Activated T-helper 17 cell treated with anti-CD3 and anti-CD28 coated beads, Interleukin-2, amount 50 U/mL, for 72 hours (primary cell): ENCODE measurements around the gene ITGA6. TPM values are rescaled to one million over a fixed set of nuclear protein-coding genes. Genes with fewer than 3 reads are reported as not detected.
A peak's percentile ranks its signal among the peaks of the same experiment; 100 is the strongest.

Experiments
- ATAC-seq: fragments of 150-1000 bp; cut with Tn5 transposase; replicated peaks from 2 replicates; pipeline ENCODE4 v1.10.0; 2021; ENCODE audit warnings: mild to moderate bottlenecking, moderate library complexity
- H3K27ac Mint-ChIP-seq: one replicate; pipeline ENCODE4 v1.8.0; 2022; ENCODE audit warnings: mixed read lengths
- H3K27me3 Mint-ChIP-seq: one replicate; pipeline ENCODE4 v1.8.0; 2022; ENCODE audit warnings: mixed read lengths
- H3K36me3 Mint-ChIP-seq: one replicate; pipeline ENCODE4 v1.8.0; 2022; ENCODE audit warnings: low read depth, mild to moderate bottlenecking, mixed read lengths
- H3K4me1 Mint-ChIP-seq: one replicate; pipeline ENCODE4 v1.8.0; 2022; ENCODE audit warnings: mixed read lengths
- H3K4me3 Mint-ChIP-seq: one replicate; pipeline ENCODE4 v1.8.0; 2022; ENCODE audit warnings: mild to moderate bottlenecking, mixed read lengths
- H3K9me3 Mint-ChIP-seq: one replicate; pipeline ENCODE4 v1.8.0; 2022; ENCODE audit warnings: mixed read lengths
- total RNA-seq, 2 donors: library from RNA; stranded (reverse); gene quantifications; one replicate each; pipeline ENCODE4 v1.2.3, GENCODE V29; 2022

ITGA6 gene
- total RNA-seq, 2 donors from 2014 or later: 2.2 to 4.9 TPM

GRCh38 chr2:172404824-172405223, 22.6 kb upstream of the ITGA6 start:
- no peak for ATAC-seq
- Mint-ChIP-seq H3K36me3 (no peaks in the 10 kb centered on the region), H3K4me3 (no peak overlapping the region), H3K9me3 (no peaks in the 10 kb centered on the region), H3K27ac (no peak overlapping the region), H3K4me1 (no peaks in the 10 kb centered on the region), H3K27me3 (no peaks in the 10 kb centered on the region)

DNA sequence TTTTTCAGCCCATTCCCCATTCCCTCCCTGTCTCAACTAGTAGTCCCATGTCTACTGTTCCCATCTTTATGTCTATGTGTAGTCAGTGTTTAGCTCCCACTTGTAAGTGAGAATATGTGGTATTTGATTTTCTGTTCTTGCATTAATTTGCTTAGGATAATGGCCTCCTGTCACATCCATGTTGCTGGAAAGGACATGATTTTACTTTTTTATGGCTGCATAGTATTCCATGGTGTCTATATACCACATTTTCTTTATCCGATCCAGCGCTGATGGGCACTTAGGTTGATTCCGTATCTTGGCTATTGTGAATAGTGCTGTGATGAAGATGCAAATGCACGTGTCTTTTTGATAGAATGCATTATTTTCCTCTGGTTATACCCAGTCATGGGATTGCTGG, 21.7 kb upstream of the ITGA6 start:
- H3K4me3 Mint-ChIP-seq: no peak overlapping the region
- no peaks in the 10 kb centered on the region for H3K9me3 Mint-ChIP-seq
- H3K4me1 Mint-ChIP-seq: no peaks in the 10 kb centered on the region
- H3K27me3 Mint-ChIP-seq: no peaks in the 10 kb centered on the region
- ATAC-seq: no peak
- H3K27ac Mint-ChIP-seq: no peak overlapping the region
- no peaks in the 10 kb centered on the region for H3K36me3 Mint-ChIP-seq

DNA sequence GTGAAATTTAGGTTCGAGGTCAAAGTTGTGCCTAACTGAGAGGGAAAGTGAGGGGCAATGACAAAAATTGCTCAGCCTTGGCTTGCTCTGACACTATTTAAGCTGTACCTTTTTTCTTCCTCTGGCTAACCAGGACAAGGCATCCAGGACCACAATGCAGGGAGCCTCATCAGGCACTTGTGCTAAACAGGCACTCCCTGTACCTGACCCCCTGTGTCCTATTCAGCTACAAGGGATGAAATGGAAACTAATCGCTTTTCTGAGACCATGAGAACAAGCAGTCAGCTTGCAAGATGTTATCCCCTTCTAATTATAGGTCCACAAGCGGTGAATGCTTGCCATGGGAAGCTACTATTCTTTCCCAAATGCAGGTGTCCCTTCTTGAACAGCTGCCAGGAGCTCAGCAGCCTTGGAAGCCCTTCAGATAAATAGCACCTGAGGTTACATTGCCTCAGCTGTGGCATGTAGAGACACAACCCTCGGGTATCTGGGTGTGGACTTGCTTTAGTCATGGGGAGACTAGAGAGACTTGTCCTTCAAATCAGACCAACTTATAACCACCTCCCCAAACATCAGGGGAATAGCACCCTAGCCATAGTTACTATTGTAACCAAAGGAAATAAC, 19.1 kb upstream of the ITGA6 start:
- no peak for ATAC-seq
- Mint-ChIP-seq H3K9me3 (no peaks in the 10 kb centered on the region), H3K27me3 (no peaks in the 10 kb centered on the region), H3K27ac (no peak overlapping the region), H3K4me1 (no peaks in the 10 kb centered on the region), H3K36me3 (no peaks in the 10 kb centered on the region), H3K4me3 (no peak overlapping the region)

DNA sequence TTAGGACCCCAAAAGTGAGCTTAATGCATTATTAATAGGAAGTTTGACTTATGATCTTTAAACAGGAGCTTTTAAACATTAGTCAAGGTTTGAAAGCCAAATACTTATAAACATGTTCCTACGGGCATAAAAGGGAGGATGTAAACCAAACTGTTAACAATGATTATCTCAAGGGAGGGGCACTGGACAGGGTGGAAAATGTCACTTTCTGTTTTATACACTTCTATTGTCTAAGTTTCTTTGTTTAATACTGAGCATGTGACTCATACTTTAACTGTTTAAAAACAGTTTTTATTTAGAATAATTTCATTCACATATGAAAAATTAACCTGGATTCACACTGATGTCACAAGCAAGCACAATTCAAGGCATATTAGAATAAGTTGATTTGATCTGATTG, 18.3 kb upstream of the ITGA6 start:
- ATAC-seq: no peak
- Mint-ChIP-seq H3K36me3 (no peaks in the 10 kb centered on the region), H3K27me3 (no peaks in the 10 kb centered on the region), H3K4me1 (no peaks in the 10 kb centered on the region), H3K9me3 (no peaks in the 10 kb centered on the region), H3K4me3 (no peak overlapping the region), H3K27ac (no peak overlapping the region)

- H3K36me3 Mint-ChIP-seq: no peaks in the 10 kb centered on the region
- H3K9me3 Mint-ChIP-seq: no peaks in the 10 kb centered on the region
- H3K27ac Mint-ChIP-seq: no peak overlapping the region
- no peak overlapping the region for H3K4me3 Mint-ChIP-seq
- H3K27me3 Mint-ChIP-seq: no peaks in the 10 kb centered on the region
- H3K4me1 Mint-ChIP-seq: no peaks in the 10 kb centered on the region
- no peak for ATAC-seq
Measured at GRCh38 chr2:172412984-172413492, 14.3 kb upstream of the ITGA6 start.

DNA sequence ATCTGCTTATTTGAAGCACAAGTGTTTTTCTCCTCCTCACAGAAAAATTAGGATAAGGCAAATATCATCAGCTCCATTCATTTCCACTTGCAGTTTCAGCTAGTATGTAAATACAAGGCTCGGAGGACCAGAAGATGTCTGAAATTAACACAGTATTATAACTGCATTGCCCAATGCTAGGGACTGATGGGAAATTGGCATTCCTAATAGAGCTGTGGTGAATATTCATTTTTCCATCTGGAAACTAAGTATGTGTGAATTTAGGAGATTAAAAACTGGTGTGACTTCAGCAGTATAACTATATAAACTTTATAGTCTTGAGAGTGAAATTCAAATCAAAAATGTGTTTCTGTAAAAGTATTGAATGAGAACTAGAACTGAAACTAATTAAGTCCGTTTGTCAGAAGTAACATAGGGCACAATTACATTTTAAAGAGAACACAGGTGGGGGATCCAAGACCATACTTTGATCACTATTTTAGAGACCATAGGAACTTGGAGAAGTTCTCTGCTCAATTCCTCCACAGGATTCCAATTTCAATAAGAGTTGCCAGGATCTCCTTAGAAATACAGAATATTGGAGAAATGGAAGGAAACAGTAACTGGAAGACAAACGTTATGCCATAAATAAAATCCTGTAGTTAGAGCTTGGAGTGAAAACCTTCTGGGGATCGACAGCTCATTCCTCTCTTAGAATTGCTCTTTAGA, 12.1 kb upstream of the ITGA6 start:
- Mint-ChIP-seq H3K4me1 (no peaks in the 10 kb centered on the region), H3K27ac (no peak overlapping the region), H3K9me3 (peaks cover 3% of the 10 kb centered on the region), H3K4me3 (no peak overlapping the region), H3K36me3 (no peaks in the 10 kb centered on the region), H3K27me3 (no peaks in the 10 kb centered on the region)
- no peak for ATAC-seq

GRCh38 chr2:172415865-172416183, 11.6 kb upstream of the ITGA6 start:
- Mint-ChIP-seq H3K9me3 (peaks cover 3% of the 10 kb centered on the region), H3K27me3 (no peaks in the 10 kb centered on the region), H3K27ac (no peak overlapping the region), H3K36me3 (no peaks in the 10 kb centered on the region), H3K4me1 (no peaks in the 10 kb centered on the region), H3K4me3 (no peak overlapping the region)
- no peak for ATAC-seq

DNA sequence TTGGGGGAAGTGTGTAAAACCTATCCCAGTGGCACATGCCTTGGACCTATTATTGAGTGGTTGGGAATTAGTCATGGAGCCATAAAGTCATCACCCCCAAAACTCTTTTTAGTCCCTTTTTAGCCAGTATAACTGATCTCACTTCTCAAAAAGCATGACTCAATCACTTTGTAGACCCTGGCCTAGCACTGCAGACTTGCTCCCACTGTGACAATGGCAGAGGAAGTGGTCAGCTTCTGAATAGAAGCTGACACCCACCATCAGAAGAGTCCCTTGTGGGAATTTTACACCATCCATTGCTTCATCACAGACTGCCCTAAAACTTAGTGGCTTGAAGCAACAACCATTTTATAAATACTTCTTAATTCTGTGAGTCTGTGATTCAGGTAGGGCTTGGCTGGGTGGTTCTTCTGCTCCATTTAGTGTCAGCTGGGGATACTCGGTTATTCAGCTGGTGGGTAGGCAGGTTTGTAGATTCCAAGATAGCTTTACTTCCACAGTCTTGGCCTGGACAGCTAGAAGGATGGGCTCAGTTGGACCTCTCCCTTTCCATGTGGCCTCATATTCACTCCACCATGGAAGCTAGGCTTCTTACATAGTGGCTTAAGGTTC, 10.8 kb upstream of the ITGA6 start:
- Mint-ChIP-seq H3K27ac (no peak overlapping the region), H3K9me3 (peaks cover 3% of the 10 kb centered on the region), H3K36me3 (no peaks in the 10 kb centered on the region), H3K4me3 (no peak overlapping the region), H3K4me1 (no peaks in the 10 kb centered on the region), H3K27me3 (no peaks in the 10 kb centered on the region)
- no peak for ATAC-seq

DNA sequence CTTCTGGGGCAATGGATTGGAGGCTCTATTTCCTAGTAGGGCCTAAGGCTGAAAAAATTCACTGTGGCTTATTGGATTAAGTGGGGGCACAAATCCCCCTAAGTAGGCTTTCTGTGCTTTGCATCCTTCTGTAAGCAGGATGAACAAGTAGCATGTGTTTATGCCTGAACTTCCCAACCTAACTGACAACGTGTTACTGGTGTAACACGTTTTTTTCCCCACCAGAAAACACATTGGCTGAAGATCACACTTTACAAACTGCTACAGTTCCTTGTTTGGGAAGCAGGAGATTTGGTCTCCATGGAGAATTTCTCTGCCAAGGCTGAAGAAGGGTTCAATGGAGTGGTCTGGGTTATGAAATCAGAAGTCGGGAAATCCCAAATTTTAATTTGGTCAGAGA, 7.2 kb upstream of the ITGA6 start:
- Mint-ChIP-seq H3K4me3 (no peak overlapping the region), H3K9me3 (peaks cover 3% of the 10 kb centered on the region), H3K27ac (no peak overlapping the region), H3K4me1 (no peaks in the 10 kb centered on the region), H3K36me3 (no peaks in the 10 kb centered on the region), H3K27me3 (no peaks in the 10 kb centered on the region)
- no peak for ATAC-seq

GRCh38 chr2:172423160-172423559, 4.2 kb upstream of the ITGA6 start:
- no peak overlapping the region for H3K27ac Mint-ChIP-seq
- peaks cover 3% of the 10 kb centered on the region for H3K9me3 Mint-ChIP-seq
- H3K4me1 Mint-ChIP-seq: no peaks in the 10 kb centered on the region
- no peak for ATAC-seq
- no peaks in the 10 kb centered on the region for H3K27me3 Mint-ChIP-seq
- H3K4me3 Mint-ChIP-seq: no peak overlapping the region
- H3K36me3 Mint-ChIP-seq: no peaks in the 10 kb centered on the region

DNA sequence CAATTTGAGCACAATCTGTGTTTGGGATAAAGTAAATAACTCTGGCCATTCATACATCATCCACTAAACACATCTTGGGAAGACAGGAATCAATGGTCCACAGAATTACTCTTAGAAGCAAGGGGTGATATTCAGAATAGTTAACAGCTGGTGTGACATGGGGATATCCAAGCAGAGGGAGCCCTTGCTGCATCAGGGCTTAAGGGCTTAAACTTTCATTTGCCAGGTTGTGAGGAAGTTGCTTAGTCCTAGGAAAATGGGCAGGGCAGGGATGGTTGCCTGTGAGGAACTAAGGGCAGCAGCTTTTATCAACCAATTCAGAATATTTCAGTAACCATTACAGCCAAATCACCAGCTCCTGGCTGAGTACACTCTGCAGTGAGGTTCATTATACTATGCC, 2.0 kb upstream of the ITGA6 start:
- H3K4me3 Mint-ChIP-seq: no peak overlapping the region
- H3K27ac Mint-ChIP-seq: no peak overlapping the region
- no peaks in the 10 kb centered on the region for H3K36me3 Mint-ChIP-seq
- no peaks in the 10 kb centered on the region for H3K27me3 Mint-ChIP-seq
- peaks cover 6% of the 10 kb centered on the region for H3K4me1 Mint-ChIP-seq
- H3K9me3 Mint-ChIP-seq: no peaks in the 10 kb centered on the region
- no peak for ATAC-seq

GRCh38 chr2:172426635-172427255, 641 bp upstream of the ITGA6 start:
- Mint-ChIP-seq H3K4me3 (peak overlapping the region; percentile 76), H3K36me3 (no peaks in the 10 kb centered on the region), H3K27ac (no peak overlapping the region), H3K27me3 (no peaks in the 10 kb centered on the region), H3K9me3 (no peaks in the 10 kb centered on the region), H3K4me1 (peaks cover 17% of the 10 kb centered on the region)
- ATAC-seq: no peak

DNA sequence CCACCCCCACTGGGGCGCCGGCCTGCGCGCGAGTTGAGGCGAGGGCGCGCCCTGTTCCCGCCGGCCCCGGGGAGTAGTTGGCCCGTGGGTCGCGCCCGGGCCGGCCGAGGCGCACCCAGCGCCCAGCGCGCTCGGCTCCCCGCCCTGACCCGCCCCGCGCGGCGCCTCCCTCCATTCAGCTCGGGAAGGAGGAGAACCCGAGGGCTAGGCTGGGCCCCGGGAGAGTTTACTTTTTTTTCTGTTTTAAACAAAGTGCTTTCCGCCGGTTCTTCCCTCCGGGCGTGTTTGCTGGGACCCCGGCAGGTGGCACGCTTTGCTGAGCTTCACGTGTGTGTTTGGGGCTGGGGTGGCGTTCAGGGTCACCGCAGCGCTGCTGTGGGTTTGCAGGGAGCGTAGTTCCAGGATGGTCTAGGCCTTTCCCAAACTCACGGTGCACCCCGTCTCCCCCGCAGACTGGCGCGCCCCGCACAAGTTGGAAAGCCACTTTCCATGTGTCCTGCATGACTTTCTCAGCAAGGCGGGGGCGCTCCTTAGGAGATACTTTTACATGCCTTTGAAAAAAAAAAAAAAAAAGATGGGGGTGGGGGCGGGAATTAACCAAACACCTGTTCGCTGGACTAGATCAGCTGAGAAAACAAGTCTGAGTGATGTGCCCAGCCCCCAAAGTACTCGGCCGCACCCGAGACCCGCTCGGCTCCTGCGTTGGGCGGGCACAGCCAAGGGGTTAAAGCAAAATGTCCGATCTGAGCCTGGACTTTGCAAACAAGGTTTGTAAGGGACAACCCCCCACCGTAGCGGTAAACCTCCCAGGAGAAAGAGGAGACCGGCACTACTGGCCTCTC, 825 bp downstream of the ITGA6 start:
- Mint-ChIP-seq H3K36me3 (no peaks in the 10 kb centered on the region), H3K27ac (no peak overlapping the region), H3K4me3 (peak overlapping the region; percentile 73), H3K27me3 (no peaks in the 10 kb centered on the region), H3K9me3 (no peaks in the 10 kb centered on the region), H3K4me1 (peaks cover 25% of the 10 kb centered on the region)
- peak; percentile 55 for ATAC-seq

GRCh38 chr2:172428832-172429210, 1.4 kb downstream of the ITGA6 start:
- Mint-ChIP-seq H3K27ac (no peak overlapping the region), H3K36me3 (no peaks in the 10 kb centered on the region), H3K9me3 (no peaks in the 10 kb centered on the region), H3K27me3 (no peaks in the 10 kb centered on the region), H3K4me1 (peaks cover 31% of the 10 kb centered on the region), H3K4me3 (peak overlapping the region; percentile 73)
- ATAC-seq: no peak
